MM.1S (cell line): ENCODE results near the gene MSI2.

Source experiments
- DNase-seq: peaks from one replicate; pipeline ENCODE4 v3.0.0-alpha.2; 2015
- H2AFZ ChIP-seq: fragments of 300-600 bp; sonication (generic); 2 replicates; pipeline ENCODE4 v1.6.0; 2016; ENCODE audit warnings: antibody characterized with exemption, low read length
- H3F3A ChIP-seq: fragments of 300-600 bp; sonication (generic); 2 replicates; pipeline ENCODE4 v1.6.1; 2016; ENCODE audit warnings: mild to moderate bottlenecking, antibody characterized with exemption, low read length, moderate library complexity, mixed read lengths; ENCODE audit not compliant: insufficient read depth
- H3K27ac ChIP-seq: fragments of 300-600 bp; sonication (generic); 2 replicates; pipeline ENCODE4 v1.5.1; 2016; ENCODE audit warnings: mild to moderate bottlenecking, low read length
- H3K27me3 ChIP-seq: fragments of 300-600 bp; sonication (generic); replicated peaks from 2 replicates; pipeline ENCODE4 v1.6.0; 2016; ENCODE audit warnings: low read length; ENCODE audit not compliant: insufficient read depth
- H3K36me3 ChIP-seq: fragments of 300-600 bp; sonication (generic); replicated peaks from 2 replicates; pipeline ENCODE4 v1.6.1; 2016; ENCODE audit warnings: mild to moderate bottlenecking, low read length, mixed read lengths; ENCODE audit not compliant: insufficient read depth
- H3K4me1 ChIP-seq: fragments of 300-600 bp; sonication (generic); 2 replicates; pipeline ENCODE4 v1.6.1; 2016; ENCODE audit warnings: low read length, mixed read lengths
- H3K4me2 ChIP-seq: fragments of 300-600 bp; sonication (generic); 2 replicates; pipeline ENCODE4 v1.6.0; 2016; ENCODE audit warnings: low read depth, low read length
- H3K4me3 ChIP-seq: fragments of 300-600 bp; sonication (generic); 2 replicates; pipeline ENCODE4 v1.5.1; 2016; ENCODE audit warnings: low read length, mixed read lengths
- H3K79me2 ChIP-seq: fragments of 300-600 bp; sonication (generic); 2 replicates; pipeline ENCODE4 v1.6.1; 2016; ENCODE audit warnings: mixed run types, low read length, mixed read lengths
- H3K9ac ChIP-seq: fragments of 300-600 bp; sonication (generic); 2 replicates; pipeline ENCODE4 v1.6.1; 2016; ENCODE audit warnings: low read length, mixed read lengths
- H3K9me2 ChIP-seq: fragments of 300-600 bp; sonication (generic); replicated peaks from 2 replicates; pipeline ENCODE4 v1.6.1; 2016; ENCODE audit warnings: mild to moderate bottlenecking, low read length, mixed read lengths; ENCODE audit not compliant: insufficient read depth
- H3K9me3 ChIP-seq: fragments of 300-600 bp; sonication (generic); replicated peaks from 2 replicates; pipeline ENCODE4 v1.6.1; 2016; ENCODE audit warnings: mild to moderate bottlenecking, low read length, mixed read lengths; ENCODE audit not compliant: insufficient read depth
- H4K20me1 ChIP-seq: fragments of 300-600 bp; sonication (generic); 2 replicates; pipeline ENCODE4 v1.6.1; 2016; ENCODE audit warnings: mild to moderate bottlenecking, low read length, moderate library complexity, mixed read lengths; ENCODE audit not compliant: insufficient read depth
- CTCF ChIP-seq: fragments of 300-600 bp; sonication (generic); IDR thresholded peaks from 2 replicates; pipeline ENCODE4 v1.5.1; 2016; ENCODE audit warnings: antibody characterized with exemption, low read length, mixed read lengths
- EZH2 ChIP-seq: fragments of 300-600 bp; sonication (generic); optimal IDR thresholded peaks from 2 replicates; pipeline ENCODE3; 2017; ENCODE audit warnings: low read depth, mild to moderate bottlenecking, antibody characterized with exemption, low read length, mixed read lengths
- EZH2phosphoT487 ChIP-seq: fragments of 300-600 bp; sonication (generic); IDR thresholded peaks from 2 replicates; pipeline ENCODE4 v1.6.1; 2018; ENCODE audit warnings: antibody characterized with exemption, low read length

MSI2 gene

GRCh38 chr17:57467801-57468200 lies 211.5 kb downstream of the MSI2 start:
- Histone ChIP-seq H2AFZ (no peak overlapping the region), H3K4me1 (no peaks in the 10 kb centered on the region), H3K9me2 (no peaks in the 10 kb centered on the region), H3K27ac (no peak overlapping the region), H3K9me3 (no peaks in the 10 kb centered on the region), H3K36me3 (no peaks in the 10 kb centered on the region), H4K20me1 (no peaks in the 10 kb centered on the region), H3K79me2 (peaks cover 27% of the 10 kb centered on the region), H3K4me3 (no peak overlapping the region), H3F3A (no peaks in the 10 kb centered on the region), H3K4me2 (no peak overlapping the region), H3K9ac (no peak overlapping the region), H3K27me3 (no peaks in the 10 kb centered on the region)
- no peak for DNase-seq
- TF ChIP-seq EZH2phosphoT487 = no peak
- no peak for TF ChIP-seq EZH2
- TF ChIP-seq CTCF = no peak

- no peak overlapping the region for H3K9ac ChIP-seq
- TF ChIP-seq EZH2 (no peak), EZH2phosphoT487 (no peak), CTCF (no peak)
- no peaks in the 10 kb centered on the region for H3K36me3 ChIP-seq
- H3K27me3 ChIP-seq = no peaks in the 10 kb centered on the region
- no peak overlapping the region for H3K27ac ChIP-seq
- no peak overlapping the region for H2AFZ ChIP-seq
- H3K4me1 ChIP-seq = no peaks in the 10 kb centered on the region
- no peaks in the 10 kb centered on the region for H3K9me3 ChIP-seq
- DNase-seq = no peak
- H3K4me2 ChIP-seq = no peak overlapping the region
- peaks cover 27% of the 10 kb centered on the region for H3K79me2 ChIP-seq
- H4K20me1 ChIP-seq = no peaks in the 10 kb centered on the region
- no peaks in the 10 kb centered on the region for H3F3A ChIP-seq
- H3K4me3 ChIP-seq = no peak overlapping the region
- H3K9me2 ChIP-seq = no peaks in the 10 kb centered on the region
Measured at GRCh38 chr17:57468932-57469775, 212.8 kb downstream of the MSI2 start.

GRCh38 chr17:57470906-57471305 lies 214.6 kb downstream of the MSI2 start:
- Histone ChIP-seq H3K27me3 (no peaks in the 10 kb centered on the region), H3K9me2 (no peaks in the 10 kb centered on the region), H3K9me3 (no peaks in the 10 kb centered on the region), H3K27ac (no peak overlapping the region), H3K9ac (no peak overlapping the region), H2AFZ (no peak overlapping the region), H3K4me1 (peaks cover 10% of the 10 kb centered on the region), H4K20me1 (no peaks in the 10 kb centered on the region), H3F3A (no peaks in the 10 kb centered on the region), H3K4me3 (no peak overlapping the region), H3K79me2 (peaks cover 40% of the 10 kb centered on the region), H3K4me2 (no peak overlapping the region), H3K36me3 (no peaks in the 10 kb centered on the region)
- DNase-seq = no peak
- TF ChIP-seq EZH2 (no peak), CTCF (no peak), EZH2phosphoT487 (no peak)
